K562 (cell line): ENCODE data around the gene PRRG4. TPM values are rescaled to one million over a fixed set of nuclear protein-coding genes. Genes with fewer than 3 reads are reported as not detected.

Experiments used
- ATAC-seq: fragments of 200-7000 bp; cut with Tn5 transposase; 3 replicates; pipeline ENCODE4 v1.9.1; 2020; ENCODE audit warnings: moderate library complexity
- BruUV-seq: library from RNA; stranded (reverse); fragments of 400-500 nt; replicated peaks from 2 replicates; lab custom pipeline; 2021; lab: Mats Ljungman, UMichigan
- CTCF ChIA-PET: fragments of 300-600 bp; formaldehyde crosslinking; extraction: SDS; loops from one replicate; lab custom pipeline; 2021; ENCODE audit warnings: low intra/inter-chr PET ratio; lab: Yijun Ruan, JAX
- POLR2A ChIA-PET: fragments of 300-600, 350-650 bp; sonication (Branson Sonifier 250); formaldehyde crosslinking; extraction: SDS; loops from one replicate; lab custom pipeline; 2021; ENCODE audit warnings: antibody characterized with exemption, inconsistent platforms; lab: Yijun Ruan, JAX
- DNase-seq, 4 experiments: peaks; one replicate each; pipeline versions ENCODE4 v3.0.0 to v3.0.0-alpha.2; 2011 to 2018; ENCODE audit warnings: low spot score in 3 of 4, mixed read lengths in 3 of 4; ENCODE audit errors: extremely low read depth in 1 of 4
- FAIRE-seq: peaks from 2 replicates; lab custom pipeline; 2011; peaks lifted over from hg19 to GRCh38; lab: Jason Lieb, UNC
- H2AFZ ChIP-seq: 2 replicates; pipeline ENCODE4 v1.6.0; 2011; ENCODE audit warnings: low read depth, low read length, control low read depth, inconsistent platforms
- H3K27ac ChIP-seq: fragments of 200-600 bp; 3 replicates; pipeline ENCODE4 v1.8.0; 2011; ENCODE audit warnings: low read depth, mild to moderate bottlenecking, control low read depth, inconsistent platforms, low read length, moderate library complexity, mixed read lengths; ENCODE audit errors: extremely low read depth
- H3K27me3 ChIP-seq, 2 experiments: fragments of 300-600 bp in 1 of 2; 2 replicates in 1 of 2; 3 replicates in 1 of 2; pipeline versions ENCODE4 v1.6.0 to v1.8.0; 2011; ENCODE audit warnings: inconsistent platforms in 2 of 2, low read length in 2 of 2, mild to moderate bottlenecking in 1 of 2, mixed read lengths in 1 of 2, moderate library complexity in 1 of 2; ENCODE audit not compliant: control insufficient read depth in 2 of 2, insufficient read depth in 2 of 2
- H3K36me3 ChIP-seq: fragments of 300-600 bp; 3 replicates; pipeline ENCODE4 v1.8.0; 2011; ENCODE audit warnings: mild to moderate bottlenecking, low read length, inconsistent platforms; ENCODE audit not compliant: control insufficient read depth, insufficient read depth
- H3K4me1 ChIP-seq, 2 experiments: fragments of 200-600 bp in 1 of 2; replicated peaks in 1 of 2; 2 replicates in 1 of 2; 3 replicates in 1 of 2; pipeline versions ENCODE4 v1.5.1 to v1.8.0; 2011; ENCODE audit warnings: inconsistent platforms in 2 of 2, low read length in 2 of 2, mild to moderate bottlenecking in 1 of 2, mixed read lengths in 1 of 2, moderate library complexity in 1 of 2; ENCODE audit not compliant: control insufficient read depth in 2 of 2, insufficient read depth in 2 of 2
- H3K4me2 ChIP-seq: 2 replicates; pipeline ENCODE4 v1.6.1; 2011; ENCODE audit warnings: low read length, control low read depth, inconsistent platforms, mixed read lengths; ENCODE audit not compliant: insufficient read depth
- H3K4me3 ChIP-seq: fragments of 200-600 bp; sonication (generic), shearing (Covaris generic); 2 replicates; pipeline ENCODE4 v1.5.1; 2016; ENCODE audit warnings: control low read depth, inconsistent platforms
- H3K79me2 ChIP-seq: fragments of 200-600 bp; 3 replicates; pipeline ENCODE4 v1.8.0; 2011; ENCODE audit warnings: low read length, inconsistent platforms; ENCODE audit not compliant: control insufficient read depth, insufficient read depth
- H3K9ac ChIP-seq, 2 experiments: 2 replicates each; pipeline versions ENCODE4 v1.6.0 to v1.6.1; 2011; ENCODE audit warnings: low read depth in 2 of 2, low read length in 2 of 2, control low read depth in 1 of 2, inconsistent platforms in 1 of 2, mild to moderate bottlenecking in 1 of 2, mixed read lengths in 1 of 2; ENCODE audit not compliant: insufficient read depth in 1 of 2
- H3K9me1 ChIP-seq: one replicate; pipeline ENCODE4 v1.6.0; 2011; ENCODE audit warnings: inconsistent platforms, mild to moderate bottlenecking, low read length, moderate library complexity; ENCODE audit not compliant: control insufficient read depth, insufficient read depth
- H3K9me3 ChIP-seq: replicated peaks from 2 replicates; pipeline ENCODE4 v1.5.1; 2011; ENCODE audit warnings: low read depth, low read length, inconsistent platforms; ENCODE audit not compliant: control insufficient read depth, insufficient read depth
- H4K20me1 ChIP-seq: replicated peaks from 2 replicates; pipeline ENCODE4 v1.6.1; 2011; ENCODE audit warnings: low read length, inconsistent platforms, mixed read lengths; ENCODE audit not compliant: control insufficient read depth, insufficient read depth
- BRD9 ChIP-seq: fragments of 450-650 bp; IDR thresholded peaks from 2 replicates; pipeline ENCODE4 v1.6.1; 2018; ENCODE audit warnings: low read depth; ENCODE audit not compliant: partially characterized antibody
- HNRNPH1 ChIP-seq: fragments of 200-400 bp; formaldehyde crosslinking; optimal IDR thresholded peaks from 2 replicates; pipeline ENCODE3; 2017; ENCODE audit warnings: low read depth, mild to moderate bottlenecking, low read length, moderate library complexity
- ILK ChIP-seq: fragments of 450-650 bp; IDR thresholded peaks from 2 replicates; pipeline ENCODE4 v1.6.1; 2016; ENCODE audit warnings: missing genetic modification characterization, low read depth, mild to moderate bottlenecking, missing compliant biosample characterization, moderate library complexity, borderline replicate concordance
- MAFF ChIP-seq: IDR thresholded peaks from 2 replicates; pipeline ENCODE4 v1.6.1; 2012; ENCODE audit warnings: low read length, improper control_type of control experiment
- MXD1 ChIP-seq: fragments of 250-450 bp; sonication (Bioruptor Pico); IDR thresholded peaks from 2 replicates; pipeline ENCODE4 v1.8.0; 2021; ENCODE audit warnings: borderline replicate concordance, mild to moderate bottlenecking, moderate library complexity; ENCODE audit not compliant: poor library complexity, severe bottlenecking
- MXI1 ChIP-seq: IDR thresholded peaks from 2 replicates; pipeline ENCODE4 v1.6.1; 2011; ENCODE audit warnings: low read depth, mild to moderate bottlenecking, improper control_type of control experiment, low read length
- POLR2AphosphoS5 ChIP-seq: IDR thresholded peaks from 2 replicates; pipeline ENCODE4 v1.6.1; 2011; ENCODE audit warnings: mild to moderate bottlenecking, low read depth, low read length, moderate library complexity; ENCODE audit not compliant: control insufficient read depth, insufficient read depth
- PRDM10 ChIP-seq: fragments of 450-650 bp; IDR thresholded peaks from 2 replicates; pipeline ENCODE4 v1.6.1; 2018; ENCODE audit not compliant: partially characterized antibody
- SRSF1 ChIP-seq: fragments of 200-400 bp; formaldehyde crosslinking; IDR thresholded peaks from 2 replicates; pipeline ENCODE4 v1.6.1; 2017; ENCODE audit warnings: mild to moderate bottlenecking, low read depth, low read length, moderate library complexity
- TEAD4 ChIP-seq, 2 experiments: sonication (generic) in 1 of 2; formaldehyde crosslinking in 1 of 2; IDR thresholded peaks; 2 replicates each; pipeline versions ENCODE4 v1.6.1 to v1.8.0; 2012 to 2022; ENCODE audit warnings: borderline replicate concordance in 1 of 2, inconsistent platforms in 1 of 2, low read length in 1 of 2, mild to moderate bottlenecking in 1 of 2, missing genetic modification reagents in 1 of 2
- ZBED1 ChIP-seq: IDR thresholded peaks from 2 replicates; pipeline ENCODE4 v1.6.1; 2014
- ZNF140 ChIP-seq: fragments of 250-450 bp; sonication (Bioruptor Pico); IDR thresholded peaks from 2 replicates; pipeline ENCODE4 v1.8.0; 2021; ENCODE audit warnings: moderate library complexity, mild to moderate bottlenecking, inconsistent platforms
- WGBS: fragments of 100-300 bp; shearing (Covaris generic); methylation state at CpG from one replicate; pipeline ENCODE4 v1.1.6; 2016; ENCODE audit warnings: low coverage, mixed read lengths; ENCODE audit not compliant: insufficient coverage; ENCODE audit errors: missing lambda C conversion rate; 5-methylcytosine and 5-hydroxymethylcytosine counted together
- in situ Hi-C: fragments of 300-500 bp; cut with MboI; formaldehyde crosslinking; loops from 4 replicates; pipeline ENCODE4 v1.15.0; 2018; ENCODE audit warnings: inconsistent platforms, mixed read lengths
- intact Hi-C: fragments of 100-400 bp; cut with micrococcal nuclease; formaldehyde crosslinking; loops from 2 replicates; pipeline ENCODE4 v1.14.2; 2022
- polyA plus RNA-seq, 8 experiments: library from polyadenylated mRNA; depleted of rRNA in 4 of 8; stranded (reverse) in 5 of 8; unstranded in 3 of 8; fragments of >200 nt; fragmentation: Nextera tagmentation in 2 of 8; fragmentation: Illumina TruSeq in 1 of 8; extraction: Ambion mirVana in 2 of 8; extraction: Trizol in 1 of 8; gene quantifications; 2 replicates each; pipeline versions ENCODE4 v1.2.1 to v1.2.3, GENCODE V29; 2011 to 2014; ENCODE audit warnings: inconsistent platforms in 1 of 8, missing spikeins in 1 of 8
- total RNA-seq, 7 experiments: library from RNA; depleted of rRNA in 6 of 7; stranded (reverse); fragments of >200 nt in 6 of 7; fragmentation: Illumina TruSeq in 2 of 7; extraction: Trizol in 2 of 7; gene quantifications; 2 replicates each; pipeline versions ENCODE4 v1.2.1 to v1.2.3, GENCODE V29; 2011 to 2021; ENCODE audit warnings: low replicate concordance in 1 of 7
- TF ChIP-seq, protein P1 (sequence below): fragments of 250-450 bp; sonication (Bioruptor Pico); IDR thresholded peaks from 2 replicates; pipeline ENCODE4 v1.5.1; 2021; ENCODE audit warnings: mild to moderate bottlenecking
- TF ChIP-seq, protein P2 (sequence below): IDR thresholded peaks from 2 replicates; pipeline ENCODE4 v1.6.1; 2016; ENCODE audit warnings: missing genetic modification characterization, missing compliant biosample characterization

PRRG4 gene
- total and polyA plus RNA-seq, 9 of the 15 experiments (the other 6 are each of a cell fraction or from before 2014, with no cell fraction given) = not detected

DNA sequence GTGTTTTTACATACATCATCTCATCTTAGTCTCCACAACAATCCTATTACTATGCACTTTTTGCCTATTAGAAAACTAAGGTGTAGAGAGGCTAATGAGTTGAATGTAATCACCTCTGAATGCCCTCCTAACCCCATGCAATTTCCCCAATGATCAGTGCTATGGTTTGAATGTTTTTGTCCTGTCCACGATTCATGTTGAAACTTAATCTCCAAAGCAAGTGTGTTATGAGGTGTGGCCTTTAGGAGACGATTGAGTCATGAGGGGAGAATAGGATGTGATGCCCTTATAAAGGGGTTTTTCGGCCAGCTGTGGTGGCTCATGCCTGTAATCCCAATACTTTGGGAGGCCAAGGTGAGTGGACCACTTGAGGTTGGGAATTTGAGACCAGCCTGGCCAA, 33.3 kb upstream of the PRRG4 start:
- no peak overlapping the region for H3K27ac ChIP-seq
- no peak overlapping the region for H2AFZ ChIP-seq
- H3K4me1 ChIP-seq = no peaks in the 10 kb centered on the region; a peak in 1 of 5 replicates
- no peaks in the 10 kb centered on the region for H3K9me1 ChIP-seq
- TF ChIP-seq POLR2AphosphoS5 = no peak
- TF ChIP-seq, protein P1, sequence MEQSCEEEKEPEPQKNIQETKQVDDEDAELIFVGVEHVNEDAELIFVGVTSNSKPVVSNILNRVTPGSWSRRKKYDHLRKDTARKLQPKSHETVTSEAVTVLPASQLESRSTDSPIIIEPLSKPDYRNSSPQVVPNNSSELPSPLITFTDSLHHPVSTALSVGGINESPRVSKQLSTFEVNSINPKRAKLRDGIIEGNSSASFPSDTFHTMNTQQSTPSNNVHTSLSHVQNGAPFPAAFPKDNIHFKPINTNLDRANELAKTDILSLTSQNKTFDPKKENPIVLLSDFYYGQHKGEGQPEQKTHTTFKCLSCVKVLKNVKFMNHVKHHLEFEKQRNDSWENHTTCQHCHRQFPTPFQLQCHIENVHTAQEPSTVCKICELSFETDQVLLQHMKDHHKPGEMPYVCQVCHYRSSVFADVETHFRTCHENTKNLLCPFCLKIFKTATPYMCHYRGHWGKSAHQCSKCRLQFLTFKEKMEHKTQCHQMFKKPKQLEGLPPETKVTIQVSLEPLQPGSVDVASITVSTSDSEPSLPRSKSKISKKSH (CRISPR knock-in tag) = no peak
- TF ChIP-seq, protein P2, sequence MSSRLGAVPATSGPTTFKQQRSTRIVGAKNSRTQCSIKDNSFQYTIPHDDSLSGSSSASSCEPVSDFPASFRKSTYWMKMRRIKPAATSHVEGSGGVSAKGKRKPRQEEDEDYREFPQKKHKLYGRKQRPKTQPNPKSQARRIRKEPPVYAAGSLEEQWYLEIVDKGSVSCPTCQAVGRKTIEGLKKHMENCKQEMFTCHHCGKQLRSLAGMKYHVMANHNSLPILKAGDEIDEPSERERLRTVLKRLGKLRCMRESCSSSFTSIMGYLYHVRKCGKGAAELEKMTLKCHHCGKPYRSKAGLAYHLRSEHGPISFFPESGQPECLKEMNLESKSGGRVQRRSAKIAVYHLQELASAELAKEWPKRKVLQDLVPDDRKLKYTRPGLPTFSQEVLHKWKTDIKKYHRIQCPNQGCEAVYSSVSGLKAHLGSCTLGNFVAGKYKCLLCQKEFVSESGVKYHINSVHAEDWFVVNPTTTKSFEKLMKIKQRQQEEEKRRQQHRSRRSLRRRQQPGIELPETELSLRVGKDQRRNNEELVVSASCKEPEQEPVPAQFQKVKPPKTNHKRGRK (tag) = no peak
- TF ChIP-seq ZBED1 = no peak
- TF ChIP-seq BRD9 = no peak
- TF ChIP-seq SRSF1 = no peak
- no peak for TF ChIP-seq HNRNPH1
- no peak for TF ChIP-seq ILK (tag)
- TF ChIP-seq MAFF = no peak
- no peak for TF ChIP-seq PRDM10
- TF ChIP-seq TEAD4 (IDR thresholded peaks at IDR 0.05; ENCODE audit: low read length) = no peak
- TF ChIP-seq TEAD4 (CRISPR knock-in tag; IDR thresholded peaks at IDR 0.05; ENCODE audit: borderline replicate concordance) = no peak
- TF ChIP-seq MXD1 = no peak
- no peak for TF ChIP-seq ZNF140 (CRISPR knock-in tag)
- no peak for TF ChIP-seq MXI1
- intact Hi-C loops (no loop called here), in situ Hi-C loops (no loop called here)
- 0% methylated on average over 3 of the region's 3 CpGs for WGBS
- FAIRE-seq (no peak), DNase-seq (no peak), ATAC-seq (no peak)
- CTCF ChIA-PET = no interaction called here
- POLR2A ChIA-PET = no interaction called here
- no peak overlapping the region for H3K9ac ChIP-seq
- peaks cover 10 to 26% of the 10 kb centered on the region in 2 experiments for H3K27me3 ChIP-seq
- no TSS peak for BruUV-seq
- H3K4me3 ChIP-seq = no peak overlapping the region
- no peaks in the 10 kb centered on the region for H4K20me1 ChIP-seq
- H3K79me2 ChIP-seq = no peaks in the 10 kb centered on the region
- H3K36me3 ChIP-seq = no peaks in the 10 kb centered on the region
- no peak overlapping the region for H3K4me2 ChIP-seq
- H3K9me3 ChIP-seq = no peaks in the 10 kb centered on the region
